GM19463 (cell line): ENCODE measurements around the gene SLAMF6.
A peak's percentile ranks its signal among the peaks of the same experiment; 100 is the strongest.
"Not testable (repeated sequence)": the region's sequence is repeated elsewhere in the genome, so short reads cannot be mapped to it uniquely, and the experiment has no call there.

Experiments used
- ATAC-seq: cut with Tn5 transposase; IDR thresholded peaks from one replicate; pipeline ENCODE4 v1.9.1; 2021; ENCODE audit warnings: mild to moderate bottlenecking, moderate library complexity; ENCODE audit not compliant: unreplicated experiment

Gene SLAMF6

DNA sequence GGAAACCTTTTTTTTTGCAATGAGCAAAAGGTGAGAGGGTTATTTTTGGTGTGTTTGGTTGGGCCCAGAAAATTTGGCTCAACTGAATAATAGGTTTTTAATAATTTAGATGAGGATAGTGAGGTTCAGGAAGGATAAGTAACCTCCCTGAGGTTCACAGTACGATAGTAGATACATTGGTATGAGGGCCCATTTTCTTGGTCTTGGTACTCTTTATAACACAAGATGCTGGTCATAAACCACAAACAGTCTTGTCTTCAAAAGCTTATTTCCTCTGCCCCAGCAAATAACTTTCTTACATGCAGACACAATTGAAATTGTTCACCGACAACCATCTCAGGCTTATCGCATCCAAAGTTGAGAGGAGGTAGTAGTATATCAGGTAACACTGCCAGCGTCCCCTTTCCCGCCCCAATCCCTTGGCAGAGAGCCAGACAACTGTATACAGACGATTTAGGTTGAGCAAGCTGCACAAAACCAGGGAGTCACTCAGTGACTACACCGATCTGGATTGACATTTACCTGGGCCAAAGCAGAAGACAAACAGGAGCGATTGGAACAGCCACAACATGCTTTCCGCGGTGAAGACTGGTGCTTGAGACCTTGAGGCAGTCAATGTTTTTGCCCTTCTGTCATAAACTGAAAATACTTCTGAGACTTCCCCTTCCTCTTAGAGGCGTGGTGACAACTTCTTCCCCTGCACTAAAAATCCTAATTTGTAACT lies at the start of gene SLAMF6:
SLAMF6 (minus strand) TSS at position 634 of the 724 bp plus-strand sequence; CDS start at position 571, 63 bp downstream.
- ATAC-seq: peak; percentile 58

DNA sequence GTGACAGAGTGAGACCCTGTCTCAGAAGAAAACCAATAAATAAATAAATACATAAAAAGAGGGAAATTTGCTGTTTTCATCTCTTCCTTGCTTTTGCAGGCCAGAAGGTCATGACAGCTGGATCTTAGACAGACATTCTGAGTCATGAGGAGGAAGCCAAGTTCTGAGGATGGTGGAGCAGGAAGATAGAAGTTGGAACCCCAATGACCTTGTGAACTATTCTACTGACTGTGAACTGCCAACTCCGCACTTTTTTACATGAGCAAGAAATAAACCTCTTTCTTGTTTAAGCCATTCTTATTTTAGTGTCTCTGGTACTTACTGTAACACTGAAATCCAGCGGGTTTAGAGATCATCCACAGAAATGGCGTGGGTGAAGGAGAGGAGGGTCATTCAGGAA lies 47.8 kb upstream of the SLAMF6 start:
- ATAC-seq: no peak

DNA sequence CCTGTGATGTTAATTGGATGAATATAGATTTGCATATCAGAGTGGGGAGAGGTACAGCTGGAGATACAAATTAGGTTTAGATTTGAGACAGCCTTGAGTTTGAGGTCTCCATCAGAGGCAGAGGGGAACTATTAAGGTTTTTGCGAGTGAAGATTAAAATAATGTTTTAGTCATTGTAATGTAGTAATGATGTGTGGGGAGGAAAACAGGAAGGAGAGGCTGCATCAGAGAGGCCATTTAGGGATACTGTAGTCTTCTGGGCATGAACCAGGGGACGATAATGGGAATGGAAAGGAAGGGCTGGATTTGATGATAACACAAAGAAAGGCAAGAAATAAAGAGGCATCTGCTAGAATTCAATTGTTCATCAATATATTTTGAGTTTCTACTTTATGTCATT lies 46.8 kb upstream of the SLAMF6 start:
- ATAC-seq: no peak

DNA sequence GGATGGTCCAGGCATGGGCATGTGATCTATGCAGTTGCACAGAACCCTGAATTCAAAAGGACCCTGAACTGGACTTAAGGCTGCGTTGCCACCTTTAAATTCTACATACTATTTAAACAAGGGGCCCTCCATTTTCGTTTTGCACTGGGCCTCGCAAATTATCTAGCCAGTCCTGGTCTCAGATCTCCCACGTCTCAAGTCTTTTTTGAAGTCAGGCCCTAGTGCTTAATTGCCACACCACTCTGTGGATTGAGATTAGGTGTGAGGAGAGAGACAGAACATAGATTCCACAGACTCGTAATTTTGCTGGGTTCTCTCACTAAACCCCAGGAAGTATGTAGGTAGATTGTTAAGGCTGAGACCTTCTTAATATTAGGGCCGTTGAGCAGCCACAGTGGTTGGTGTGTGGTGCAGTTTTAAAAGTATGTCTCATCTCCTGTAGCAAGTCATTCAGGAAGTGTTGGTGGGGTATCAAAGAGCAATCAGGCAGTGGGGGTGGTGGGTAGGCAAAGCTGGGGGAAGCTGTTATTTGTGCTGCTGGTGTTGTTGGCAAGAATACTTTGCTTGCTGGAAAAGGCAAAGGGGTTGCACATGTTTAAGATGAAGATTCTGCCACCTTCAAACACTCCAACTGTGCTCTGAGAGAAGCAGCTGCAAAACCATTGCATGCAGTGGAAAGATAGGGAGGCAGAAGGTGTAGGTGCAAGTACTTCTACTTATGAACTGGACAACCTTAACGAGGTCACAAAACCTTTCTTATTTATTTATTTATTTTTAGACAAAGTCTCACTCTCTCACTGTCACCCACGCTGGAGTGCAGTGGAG lies 45.0 kb upstream of the SLAMF6 start:
- ATAC-seq: no peak

DNA sequence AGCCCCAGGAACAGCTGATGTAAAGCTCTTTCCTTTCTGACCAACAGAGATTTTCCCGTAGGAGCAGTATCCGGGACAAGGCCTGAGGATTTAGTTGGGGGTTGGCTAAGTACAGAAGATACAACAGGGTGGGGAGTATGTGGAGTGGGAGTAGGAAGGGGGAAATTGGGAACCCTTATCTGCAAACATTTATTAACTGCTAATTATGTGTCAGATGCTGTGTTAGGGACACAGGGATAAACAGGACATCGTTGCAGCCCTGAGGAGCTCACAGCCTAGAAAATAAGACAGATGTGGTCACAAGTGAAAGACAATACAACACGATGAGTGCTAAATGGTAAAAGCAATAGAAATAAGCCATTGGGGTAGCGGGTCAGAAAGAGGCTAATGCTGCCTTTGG lies 44.3 kb upstream of the SLAMF6 start:
- ATAC-seq: no peak

DNA sequence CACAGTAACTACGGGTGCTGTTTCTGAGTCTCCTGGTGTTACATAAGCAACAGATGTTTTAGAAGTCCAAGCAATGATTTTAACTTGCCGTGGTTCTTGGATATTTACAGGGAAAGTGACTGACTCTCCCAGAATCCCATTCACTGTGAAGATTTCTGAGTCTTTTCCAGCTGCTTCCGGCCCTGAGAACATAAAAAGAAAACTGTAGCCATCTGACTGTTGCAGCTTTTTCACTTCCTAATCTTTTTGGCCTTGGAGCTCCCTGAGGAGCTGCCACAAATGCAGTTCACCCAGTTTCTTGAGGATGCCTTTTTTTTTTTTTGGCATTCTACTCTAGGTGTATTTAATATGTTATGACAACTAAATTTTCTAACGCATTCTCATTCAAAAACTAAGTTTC lies 42.5 kb upstream of the SLAMF6 start:
- ATAC-seq: no peak

DNA sequence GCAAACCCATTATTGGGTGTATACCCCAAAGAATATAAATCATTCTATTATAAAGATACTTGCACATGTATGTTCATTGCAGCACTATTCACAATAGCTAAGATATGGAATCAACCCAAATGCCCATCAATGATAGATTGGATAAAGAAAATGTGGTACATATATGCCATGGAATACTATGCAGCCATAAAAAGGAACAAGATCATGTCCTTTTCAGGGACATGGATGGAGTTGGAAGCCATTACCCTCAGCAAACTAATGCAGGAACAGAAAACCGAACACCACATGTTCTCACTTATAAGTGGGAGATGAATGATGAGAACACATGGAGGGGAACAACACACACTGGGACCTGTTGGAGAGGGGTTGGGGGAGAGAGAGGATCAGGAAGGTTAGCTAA lies 40.2 kb upstream of the SLAMF6 start:
- not testable (repeated sequence) for ATAC-seq

DNA sequence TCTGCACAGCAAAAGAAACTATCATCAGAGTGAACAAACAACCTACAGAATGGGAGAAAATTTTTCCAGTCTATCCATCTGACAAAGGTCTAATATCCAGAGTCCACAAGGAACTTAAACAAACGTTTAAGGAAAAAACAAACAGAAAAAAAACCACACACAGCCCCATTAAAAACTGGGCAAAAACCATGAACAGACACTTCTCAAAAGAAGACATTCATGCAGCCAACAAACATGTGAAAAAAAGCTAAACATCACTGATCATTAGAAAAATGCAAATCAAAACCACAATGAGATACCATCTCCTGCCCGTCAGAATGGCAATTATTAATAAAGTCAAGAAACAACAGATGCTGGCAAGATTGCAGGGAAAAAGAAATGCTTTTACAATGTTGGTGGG lies 39.7 kb upstream of the SLAMF6 start:
- ATAC-seq: not testable (repeated sequence)

DNA sequence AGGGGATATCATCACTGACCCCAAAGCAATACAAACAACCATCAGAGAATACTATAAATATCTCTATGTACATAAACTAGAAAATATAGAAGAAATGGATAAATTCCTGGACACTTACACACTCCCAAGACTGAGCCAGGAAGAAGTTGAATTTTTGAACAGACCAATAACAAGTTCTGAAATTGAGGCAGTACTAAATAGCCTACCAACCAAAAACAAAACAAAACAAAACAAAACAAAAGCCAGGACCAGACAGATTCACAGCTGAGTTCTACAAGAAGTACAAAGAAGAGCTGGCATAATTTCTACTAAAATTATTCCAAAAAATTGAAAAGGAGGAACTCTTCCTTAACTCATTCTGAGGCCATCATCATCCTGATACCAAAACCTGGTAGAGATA lies 37.8 kb upstream of the SLAMF6 start:
- no peak for ATAC-seq

DNA sequence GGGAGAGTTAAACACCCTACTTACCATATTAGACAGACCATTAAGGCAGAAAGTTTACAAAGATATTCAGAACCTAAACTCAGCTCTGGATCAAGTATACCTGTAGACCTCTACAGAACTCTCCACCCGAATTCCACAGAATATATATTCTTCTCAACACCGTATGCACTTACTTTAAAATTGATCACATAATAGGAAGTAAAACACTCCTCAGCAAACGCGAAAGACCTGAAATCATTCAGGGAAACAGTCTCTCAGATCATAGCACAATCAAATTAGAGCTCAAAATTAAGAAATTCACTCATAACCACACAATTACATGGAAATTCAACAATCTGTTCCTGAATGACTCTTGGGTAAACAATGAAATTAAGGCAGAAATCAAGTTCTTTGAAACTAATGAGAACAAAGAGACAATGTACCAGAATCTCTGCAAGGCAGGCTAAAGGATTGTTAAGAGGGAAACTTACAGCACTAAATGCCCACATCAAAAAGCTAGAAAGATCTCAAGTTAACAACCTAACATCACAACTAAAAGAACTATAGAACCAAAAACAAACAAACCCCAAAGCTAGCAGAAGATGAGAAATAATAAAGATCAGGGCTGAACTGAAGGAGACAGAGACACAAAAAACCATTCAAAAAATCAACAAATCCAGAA lies 37.1 kb upstream of the SLAMF6 start:
- no peak for ATAC-seq

DNA sequence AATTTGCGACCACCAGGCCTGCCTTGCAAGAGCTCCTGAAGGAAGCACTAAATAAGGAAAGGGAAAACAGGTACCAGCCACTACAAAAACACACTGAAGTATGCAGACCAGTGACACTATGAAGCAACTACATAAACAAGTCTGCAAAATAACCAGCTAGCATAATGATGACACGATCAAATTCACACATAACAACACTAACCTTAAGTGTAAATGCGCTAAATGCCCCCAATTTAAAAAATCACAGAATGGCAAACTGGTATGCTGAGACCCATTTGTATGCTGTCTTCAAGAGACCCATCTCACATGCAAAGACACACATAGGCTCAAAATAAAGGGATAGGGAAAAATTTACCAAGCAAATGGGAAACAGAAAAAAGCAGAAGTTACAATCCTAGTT lies 36.4 kb upstream of the SLAMF6 start:
- ATAC-seq: not testable (repeated sequence)

DNA sequence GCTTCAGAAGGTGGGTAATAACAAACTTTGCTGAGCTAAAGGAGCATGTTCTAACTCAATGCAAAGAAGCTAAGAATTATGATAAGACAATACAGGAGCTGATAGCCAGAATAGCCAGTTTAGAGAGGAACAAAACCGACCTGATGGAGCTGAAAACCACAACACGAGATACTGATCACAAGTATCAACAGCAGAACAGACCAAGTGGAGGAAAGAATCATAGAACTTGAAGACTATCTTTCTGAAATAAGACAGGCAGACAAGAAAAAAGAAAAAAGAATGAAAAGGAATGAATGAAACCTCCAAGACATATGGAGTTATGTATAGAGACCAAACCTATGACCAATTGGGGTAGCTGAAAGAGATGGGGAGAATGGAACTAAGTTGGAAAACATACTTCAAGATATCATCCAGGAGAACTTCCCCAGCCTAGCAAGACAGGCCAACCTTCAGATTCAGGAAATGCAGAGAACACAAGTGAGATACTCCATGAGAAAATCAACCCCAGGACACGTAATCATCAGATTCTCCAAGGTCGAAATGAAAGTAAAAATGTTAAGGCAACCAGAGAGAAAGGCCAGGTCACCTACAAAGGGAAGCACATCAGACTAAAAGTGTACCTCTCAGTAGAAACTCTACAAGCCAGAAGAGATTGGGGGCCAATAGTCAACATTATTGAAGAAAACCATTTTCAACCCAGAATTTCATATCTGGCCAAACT lies 35.8 kb upstream of the SLAMF6 start:
- no peak for ATAC-seq

DNA sequence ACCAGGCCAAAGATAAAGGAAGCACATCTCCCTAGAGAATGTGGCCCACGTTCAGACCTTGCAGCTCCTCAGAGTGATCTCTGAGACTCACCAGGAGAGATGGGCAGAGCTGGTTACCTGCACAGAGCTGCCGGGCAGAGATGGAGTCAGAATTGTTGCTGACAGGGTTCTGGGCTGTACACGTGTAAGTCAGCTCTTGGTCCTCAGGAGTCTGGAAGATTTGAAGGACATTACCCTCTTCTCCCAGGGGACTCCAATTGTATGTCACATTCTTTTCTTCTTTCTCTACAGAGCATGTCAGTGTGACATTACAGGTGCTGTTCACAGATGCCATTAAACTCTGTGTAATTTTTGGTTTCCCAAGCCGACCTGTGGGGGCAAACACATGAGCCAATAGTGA lies 30.7 kb upstream of the SLAMF6 start:
- ATAC-seq: no peak

DNA sequence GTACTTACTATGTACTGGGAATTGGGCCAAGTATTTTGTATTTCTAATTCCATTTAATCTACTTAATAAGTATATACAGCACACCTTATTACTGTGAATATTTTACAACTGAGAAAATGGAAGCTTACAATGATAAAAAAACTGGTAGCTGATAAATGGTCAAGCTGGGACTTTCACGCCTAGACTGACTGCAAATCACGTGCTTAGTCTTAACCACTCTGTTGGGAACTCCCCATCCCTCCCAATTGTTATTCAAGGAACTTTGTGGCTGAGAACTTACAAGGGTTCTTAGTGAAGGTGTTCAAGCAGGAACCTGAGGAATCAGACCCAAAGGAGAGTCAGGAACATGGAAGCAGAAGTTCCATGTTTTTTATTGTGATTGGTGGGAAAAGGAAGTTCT lies 29.4 kb upstream of the SLAMF6 start:
- no peak for ATAC-seq

DNA sequence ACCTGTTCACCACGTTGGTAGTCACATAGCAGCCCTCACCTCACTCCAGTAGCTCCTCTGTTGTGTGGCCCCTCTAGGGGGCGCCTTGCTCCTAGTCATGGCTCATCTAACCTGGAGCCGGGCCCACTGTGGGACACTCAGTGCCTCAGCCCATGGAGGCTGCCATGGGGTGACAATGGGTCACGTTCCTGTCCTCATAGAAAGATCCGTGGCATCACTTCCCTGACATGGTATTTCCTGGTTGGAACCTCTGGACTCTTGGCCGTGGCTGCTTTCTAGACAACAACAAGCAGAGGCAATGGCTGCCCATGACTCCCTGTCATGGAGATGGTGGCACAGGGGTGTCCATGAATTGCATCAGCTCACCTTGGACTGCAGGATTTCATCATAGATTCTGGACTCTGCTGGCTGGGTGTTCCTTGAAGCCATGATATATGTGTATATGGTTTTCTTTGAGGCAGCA lies 27.5 kb upstream of the SLAMF6 start:
- ATAC-seq: no peak

DNA sequence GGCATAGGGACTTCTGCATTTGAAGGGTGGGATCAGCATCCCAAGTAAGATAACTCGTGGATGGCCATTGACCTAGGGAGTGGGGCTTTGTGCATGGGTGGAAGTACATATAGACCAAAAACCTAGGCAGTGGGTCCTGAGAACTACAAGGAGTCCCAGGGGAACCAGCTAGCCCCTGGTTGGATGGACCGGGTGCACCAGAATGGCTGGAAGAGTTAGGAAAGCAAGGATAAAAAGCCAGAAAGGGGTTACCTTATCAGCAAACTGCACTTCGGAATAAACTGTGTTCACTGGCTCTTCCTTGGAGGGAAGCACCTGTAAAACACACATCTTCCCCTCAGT lies 26.6 kb upstream of the SLAMF6 start:
- ATAC-seq: no peak

DNA sequence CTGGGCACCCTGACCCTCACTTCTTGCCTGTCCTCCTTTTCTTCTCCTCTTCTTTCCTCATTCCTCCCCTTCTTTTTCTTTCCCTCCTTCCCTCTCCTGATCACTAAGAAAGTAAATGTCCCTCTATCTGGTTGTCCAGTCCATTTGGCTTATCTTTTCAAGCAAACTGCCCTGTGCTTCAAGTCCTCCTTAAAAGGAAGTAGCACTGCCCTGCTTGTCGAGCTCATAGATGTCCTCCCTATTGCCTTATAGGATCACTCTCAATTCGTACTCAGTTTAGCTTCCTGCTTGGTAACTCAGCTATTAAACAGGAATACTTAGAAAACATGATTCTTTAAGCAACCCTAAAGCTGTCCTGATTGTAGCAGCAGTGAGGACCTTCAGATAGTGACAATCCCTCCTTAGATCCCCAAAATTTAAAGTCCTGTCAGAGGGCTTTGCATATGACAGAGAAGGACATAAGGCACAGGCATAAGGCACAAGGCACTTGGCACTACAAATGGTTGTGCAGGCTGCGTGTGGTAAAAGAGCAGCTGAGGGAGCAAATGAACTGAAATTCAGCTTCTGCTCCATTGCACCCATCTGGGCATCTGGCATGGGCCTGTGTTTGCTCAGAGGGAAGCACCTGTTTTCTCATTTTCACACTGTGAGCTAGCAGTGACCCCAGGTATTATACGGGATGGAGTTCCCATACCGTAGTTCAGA lies 26.1 kb upstream of the SLAMF6 start:
- ATAC-seq: peak; percentile 57

DNA sequence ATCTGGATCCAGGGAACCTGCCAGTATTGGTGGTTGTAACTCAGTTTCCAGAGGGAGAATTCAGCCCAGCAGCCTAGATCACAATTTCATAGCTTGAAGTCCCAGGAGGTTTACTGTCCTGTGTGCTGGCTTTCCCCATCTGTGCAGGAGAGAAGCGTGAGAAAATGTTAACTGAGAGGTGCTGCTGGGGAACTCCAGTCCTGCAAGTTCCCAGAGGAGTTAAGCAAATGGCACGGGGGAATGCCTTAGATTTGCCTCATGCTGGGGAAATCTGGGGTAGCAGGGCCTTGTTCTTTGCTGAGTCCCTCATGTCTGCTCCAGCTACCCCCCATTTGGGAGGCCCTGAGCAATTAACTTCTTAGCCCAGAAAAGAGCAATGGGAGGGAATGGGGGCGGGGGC lies 25.1 kb upstream of the SLAMF6 start:
- peak; percentile 42 for ATAC-seq

DNA sequence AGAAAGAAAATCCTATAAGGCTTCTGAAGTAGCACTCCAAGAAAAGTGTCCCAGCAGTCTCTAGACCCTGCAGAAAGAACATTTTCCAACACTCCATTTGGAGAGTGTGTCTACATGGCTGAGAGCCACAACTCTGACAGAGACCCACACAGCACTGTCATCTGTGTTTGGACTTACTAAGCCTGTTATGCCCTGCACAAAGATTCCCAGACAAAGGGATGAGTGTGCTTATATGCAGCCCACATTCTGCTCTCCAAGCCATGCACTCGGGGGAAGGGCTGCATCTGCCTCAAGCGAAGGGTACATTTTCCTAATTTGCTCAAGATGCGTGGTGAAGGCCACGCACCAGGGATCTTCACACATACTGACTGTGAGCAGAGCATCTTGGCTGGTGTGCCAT lies 24.4 kb upstream of the SLAMF6 start:
- no peak for ATAC-seq

DNA sequence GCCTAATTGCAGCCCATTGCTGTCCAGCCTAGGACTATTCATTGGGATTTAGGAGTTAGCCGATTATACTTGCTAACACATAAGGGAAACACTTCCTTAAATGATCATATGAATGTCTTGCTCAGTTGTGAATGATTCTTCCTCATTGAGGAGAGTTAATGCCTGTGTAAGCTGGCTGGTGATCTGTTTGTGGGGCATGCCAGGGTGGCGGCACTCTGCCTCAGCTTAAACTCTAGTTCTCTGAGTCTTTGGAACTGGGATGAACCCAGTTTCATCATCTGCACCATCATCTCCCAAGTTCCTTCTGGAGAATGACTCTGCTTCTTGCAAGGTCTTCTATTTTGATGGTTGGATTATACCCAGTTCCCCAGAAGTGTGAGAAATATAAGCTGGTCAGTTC lies 23.9 kb upstream of the SLAMF6 start:
- ATAC-seq: no peak

DNA sequence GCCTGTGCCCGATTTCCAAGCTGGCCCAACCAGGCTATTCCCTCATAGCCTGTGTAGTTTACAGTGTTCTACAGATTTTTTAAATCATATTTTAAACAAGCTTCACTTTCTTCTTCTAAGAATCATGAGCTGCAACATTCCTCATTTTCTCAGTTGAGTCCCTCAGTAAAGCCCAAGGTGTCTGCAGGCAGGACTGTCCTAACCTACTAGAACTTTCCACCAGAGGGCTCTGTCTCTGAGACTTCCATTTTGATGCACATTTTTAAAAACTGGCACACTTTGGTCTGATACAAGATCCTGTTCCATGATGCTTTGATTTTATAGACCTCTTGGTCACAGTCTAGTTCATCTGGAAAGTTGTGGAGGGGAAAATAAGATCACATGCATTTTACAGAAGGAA lies 21.6 kb upstream of the SLAMF6 start:
- ATAC-seq: no peak
